CD14-positive monocyte (primary cell): ENCODE measurements around the gene TMEM190. TPM values are rescaled to one million over a fixed set of nuclear protein-coding genes. Genes with fewer than 3 reads are reported as not detected.

ENCODE experiments used
- DNase-seq, 3 donors: peaks; one replicate each; pipeline ENCODE4 v3.0.0-alpha.2; 2011 to 2022
- H2AFZ ChIP-seq: 2 replicates; pipeline ENCODE4 v1.6.0; 2012; ENCODE audit warnings: mild to moderate bottlenecking, low read depth, low read length, inconsistent platforms; ENCODE audit not compliant: insufficient read depth, poor library complexity, severe bottlenecking
- H3K27ac ChIP-seq, 2 donors: 1 replicate in 1 of 2; 2 replicates in 1 of 2; pipeline ENCODE4 v1.5.1; 2012 to 2013; ENCODE audit warnings: low read length in 2 of 2, control low read depth in 1 of 2, inconsistent platforms in 1 of 2, low read depth in 1 of 2, mild to moderate bottlenecking in 1 of 2
- H3K27me3 ChIP-seq, 2 donors: one replicate each; pipeline versions ENCODE4 v1.6.0 to v1.6.1; 2011 to 2013; ENCODE audit warnings: low read length in 2 of 2; ENCODE audit not compliant: control insufficient read depth in 2 of 2, insufficient read depth in 2 of 2
- H3K36me3 ChIP-seq, 2 donors: replicated peaks in 1 of 2; 1 replicate in 1 of 2; 2 replicates in 1 of 2; pipeline versions ENCODE4 v1.5.1 to v1.6.1; 2012 to 2013; ENCODE audit warnings: low read length in 2 of 2, control low read depth in 1 of 2, inconsistent platforms in 1 of 2, mild to moderate bottlenecking in 1 of 2; ENCODE audit not compliant: insufficient read depth in 2 of 2, control insufficient read depth in 1 of 2
- H3K4me1 ChIP-seq, 2 donors: 1 replicate in 1 of 2; 2 replicates in 1 of 2; pipeline versions ENCODE4 v1.5.1 to v1.6.1; 2012 to 2013; ENCODE audit warnings: low read length in 2 of 2, control low read depth in 1 of 2, inconsistent platforms in 1 of 2, mild to moderate bottlenecking in 1 of 2, moderate library complexity in 1 of 2; ENCODE audit not compliant: insufficient read depth in 2 of 2, control insufficient read depth in 1 of 2
- H3K4me2 ChIP-seq: replicated peaks from 2 replicates; pipeline ENCODE3; 2012; ENCODE audit warnings: low read length, moderate library complexity, mild to moderate bottlenecking; ENCODE audit not compliant: poor library complexity, severe bottlenecking; ENCODE audit errors: extremely low read depth
- H3K4me3 ChIP-seq, 3 experiments: fragments of 200-600 bp in 1 of 3; sonication (generic) in 1 of 3; replicated peaks in 1 of 3; 1 replicate in 2 of 3; 2 replicates in 1 of 3; pipeline ENCODE4 v1.5.1; 2011 to 2013; ENCODE audit warnings: low read length in 3 of 3, mild to moderate bottlenecking in 3 of 3, control low read depth in 2 of 3, low read depth in 2 of 3, inconsistent platforms in 1 of 3, moderate library complexity in 1 of 3
- H3K79me2 ChIP-seq: 2 replicates; pipeline ENCODE4 v1.6.0; 2012; ENCODE audit warnings: mild to moderate bottlenecking, control low read depth, inconsistent platforms, low read length, moderate library complexity; ENCODE audit not compliant: insufficient read depth
- H3K9ac ChIP-seq: 2 replicates; pipeline ENCODE4 v1.6.0; 2017; ENCODE audit warnings: low read length, mild to moderate bottlenecking; ENCODE audit not compliant: insufficient read depth, poor library complexity, severe bottlenecking
- H3K9me3 ChIP-seq, 2 donors: replicated peaks in 1 of 2; 1 replicate in 1 of 2; 2 replicates in 1 of 2; pipeline versions ENCODE4 v1.5.1 to v1.6.1; 2012 to 2013; ENCODE audit warnings: low read length in 2 of 2, control low read depth in 1 of 2; ENCODE audit not compliant: control insufficient read depth in 1 of 2, insufficient read depth in 1 of 2
- H4K20me1 ChIP-seq: 2 replicates; pipeline ENCODE4 v1.6.0; 2012; ENCODE audit warnings: mild to moderate bottlenecking, low read length, control low read depth, moderate library complexity; ENCODE audit not compliant: insufficient read depth
- H3K27ac Mint-ChIP-seq, 7 donors: one replicate each; pipeline ENCODE4 v1.8.0; 2020; ENCODE audit warnings: mild to moderate bottlenecking in 7 of 7, mixed read lengths in 7 of 7, moderate library complexity in 6 of 7, inconsistent platforms in 2 of 7
- H3K27me3 Mint-ChIP-seq, 3 donors: one replicate each; pipeline ENCODE4 v1.8.0; 2021 to 2022; ENCODE audit warnings: low read depth in 3 of 3, mild to moderate bottlenecking in 3 of 3, mixed read lengths in 3 of 3, moderate library complexity in 3 of 3, inconsistent platforms in 1 of 3
- H3K36me3 Mint-ChIP-seq, 2 donors: one replicate each; pipeline ENCODE4 v1.8.0; 2020; ENCODE audit warnings: mixed read lengths in 2 of 2, inconsistent platforms in 1 of 2, mild to moderate bottlenecking in 1 of 2
- H3K4me1 Mint-ChIP-seq: one replicate; pipeline ENCODE4 v1.8.0; 2020; ENCODE audit warnings: mild to moderate bottlenecking, mixed read lengths
- H3K4me3 Mint-ChIP-seq, 2 donors: one replicate each; pipeline ENCODE4 v1.8.0; 2020; ENCODE audit warnings: mild to moderate bottlenecking in 2 of 2, mixed read lengths in 2 of 2, moderate library complexity in 1 of 2
- H3K9me3 Mint-ChIP-seq, 7 donors: one replicate each; pipeline ENCODE4 v1.8.0; 2020 to 2022; ENCODE audit warnings: mixed read lengths in 7 of 7, mild to moderate bottlenecking in 6 of 7, moderate library complexity in 6 of 7, inconsistent platforms in 2 of 7
- WGBS: methylation state at CpG from one replicate; pipeline ENCODE4 v1.1.5; 2013; ENCODE audit warnings: missing lambda C conversion rate; ENCODE audit not compliant: insufficient coverage; 5-methylcytosine and 5-hydroxymethylcytosine counted together
- intact Hi-C, 2 donors: fragments of 100-400 bp; cut with micrococcal nuclease; formaldehyde crosslinking; loops; one replicate each; pipeline versions ENCODE4 v1.15.0 to v1.15.1; 2023
- polyA plus RNA-seq, 3 donors: library from polyadenylated mRNA; depleted of rRNA in 1 of 3; unstranded in 2 of 3; stranded (reverse) in 1 of 3; fragments of 300-500 nt in 2 of 3; fragments of >200 nt in 1 of 3; fragmentation: Illumina TruSeq in 2 of 3; gene quantifications; 1 replicate in 2 of 3; 2 replicates in 1 of 3; pipeline ENCODE4 v1.2.3, GENCODE V29; 2012 to 2021
- TF ChIP-seq, protein P1 (sequence below): fragments of 200-600 bp; IDR thresholded peaks from one replicate; pipeline ENCODE4 v1.8.0; 2022; ENCODE audit warnings: antibody characterized with exemption, mild to moderate bottlenecking

Gene TMEM190
- polyA plus RNA-seq, 3 donors = not detected

DNA sequence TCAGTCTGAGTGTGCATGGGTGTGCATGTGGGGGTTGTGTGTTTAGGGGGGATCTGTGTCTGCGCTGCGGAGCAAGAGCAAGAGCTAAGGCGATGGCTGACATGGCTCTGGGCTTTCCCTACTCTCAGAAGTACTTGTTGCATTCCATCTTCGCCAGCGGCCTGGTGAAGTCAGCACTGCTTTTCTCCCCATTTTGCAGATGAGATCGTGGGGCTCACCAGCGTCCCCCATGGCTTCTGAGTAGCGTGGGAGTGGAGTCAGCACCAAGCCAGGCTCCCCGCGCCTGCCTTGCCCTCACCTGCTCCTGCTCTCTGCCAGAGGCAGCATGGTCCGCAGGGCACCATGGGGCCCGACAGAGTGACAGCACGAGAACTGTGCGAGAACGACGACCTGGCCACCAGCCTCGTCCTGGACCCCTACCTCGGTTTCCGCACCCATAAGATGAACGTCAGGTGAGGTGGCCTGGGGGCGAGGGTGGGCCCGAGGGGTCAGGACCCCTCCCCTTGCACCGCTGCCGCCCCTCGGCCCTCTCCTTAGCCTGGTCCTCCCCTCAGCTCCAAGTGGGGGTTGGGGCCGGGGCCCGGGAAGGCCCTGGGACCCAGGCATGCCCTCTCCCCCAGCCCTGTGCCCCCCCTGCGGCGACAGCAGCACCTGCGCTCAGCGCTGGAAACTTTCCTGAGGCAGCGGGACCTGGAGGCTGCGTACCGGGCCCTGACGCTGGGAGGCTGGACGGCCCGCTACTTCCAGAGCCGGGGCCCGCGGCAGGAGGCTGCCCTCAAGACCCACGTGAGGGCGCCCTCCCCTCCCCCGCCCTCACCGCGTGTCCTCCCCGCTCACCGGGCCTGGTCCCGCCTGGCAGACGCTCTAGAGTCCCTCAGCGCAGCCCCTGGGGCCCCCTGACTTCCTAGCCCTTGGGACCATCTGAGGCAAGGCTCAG is 34.8 kb upstream of the TMEM190 start:
- H2AFZ ChIP-seq = no peak overlapping the region
- no peaks in the 10 kb centered on the region for H3K27me3 ChIP-seq
- H3K27ac Mint-ChIP-seq = peak overlapping the region in 2 of 7 donors; percentile 69 to 82
- DNase-seq = no peak
- peaks cover 17 to 29% of the 10 kb centered on the region in 2 donors for H3K36me3 Mint-ChIP-seq
- 95% methylated on average over 46 of the region's 50 CpGs for WGBS
- H3K9ac ChIP-seq = no peak overlapping the region
- TF ChIP-seq, protein P1, sequence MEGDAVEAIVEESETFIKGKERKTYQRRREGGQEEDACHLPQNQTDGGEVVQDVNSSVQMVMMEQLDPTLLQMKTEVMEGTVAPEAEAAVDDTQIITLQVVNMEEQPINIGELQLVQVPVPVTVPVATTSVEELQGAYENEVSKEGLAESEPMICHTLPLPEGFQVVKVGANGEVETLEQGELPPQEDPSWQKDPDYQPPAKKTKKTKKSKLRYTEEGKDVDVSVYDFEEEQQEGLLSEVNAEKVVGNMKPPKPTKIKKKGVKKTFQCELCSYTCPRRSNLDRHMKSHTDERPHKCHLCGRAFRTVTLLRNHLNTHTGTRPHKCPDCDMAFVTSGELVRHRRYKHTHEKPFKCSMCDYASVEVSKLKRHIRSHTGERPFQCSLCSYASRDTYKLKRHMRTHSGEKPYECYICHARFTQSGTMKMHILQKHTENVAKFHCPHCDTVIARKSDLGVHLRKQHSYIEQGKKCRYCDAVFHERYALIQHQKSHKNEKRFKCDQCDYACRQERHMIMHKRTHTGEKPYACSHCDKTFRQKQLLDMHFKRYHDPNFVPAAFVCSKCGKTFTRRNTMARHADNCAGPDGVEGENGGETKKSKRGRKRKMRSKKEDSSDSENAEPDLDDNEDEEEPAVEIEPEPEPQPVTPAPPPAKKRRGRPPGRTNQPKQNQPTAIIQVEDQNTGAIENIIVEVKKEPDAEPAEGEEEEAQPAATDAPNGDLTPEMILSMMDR = no peak
- peaks cover 12% of the 10 kb centered on the region for H3K79me2 ChIP-seq
- H3K27me3 Mint-ChIP-seq = peaks cover 0 to 3% (median 2%) of the 10 kb centered on the region in 3 donors
- peak overlapping the region; percentile 62 to 63 for H3K4me3 Mint-ChIP-seq
- peaks cover 7% of the 10 kb centered on the region for H4K20me1 ChIP-seq
- H3K27ac ChIP-seq = no peak overlapping the region
- no peaks in the 10 kb centered on the region for H3K9me3 ChIP-seq
- H3K36me3 ChIP-seq = peaks cover 9 to 15% of the 10 kb centered on the region in 2 donors
- peak overlapping the region in 1 of 3 experiments; percentile 83 for H3K4me3 ChIP-seq
- peak overlapping the region; percentile 94 for H3K4me2 ChIP-seq
- H3K4me1 Mint-ChIP-seq = peaks cover 27% of the 10 kb centered on the region
- H3K9me3 Mint-ChIP-seq = no peaks in the 10 kb centered on the region
- intact Hi-C loops = loop anchor here in 1 of 2 donors (5.0 kb wide), 1 partner anchor 40 kb away; the partner anchor contains the start of gene TMEM238
- H3K4me1 ChIP-seq = peaks cover 31 to 39% of the 10 kb centered on the region in 2 donors

DNA sequence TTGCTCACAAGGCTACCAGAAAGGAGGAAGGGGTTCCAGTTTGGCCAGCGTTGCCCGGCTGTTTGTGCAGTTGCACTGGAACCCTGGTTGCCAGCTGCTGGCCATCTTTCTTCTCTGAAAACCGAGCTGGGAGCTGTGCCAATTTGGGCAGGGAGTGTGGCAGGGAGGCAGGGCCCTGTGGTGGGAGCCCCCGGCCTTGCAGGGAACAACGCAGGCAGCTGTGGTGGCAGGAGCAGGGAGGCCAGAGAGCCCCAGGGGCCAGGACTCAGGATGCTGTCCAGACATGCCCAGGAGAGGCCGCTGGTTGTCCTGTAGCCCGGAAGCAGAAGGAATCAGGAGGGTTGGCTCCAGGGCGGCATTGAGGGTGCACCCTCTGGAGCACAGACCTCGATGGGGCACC is 32.2 kb upstream of the TMEM190 start:
- Mint-ChIP-seq H3K36me3 (peaks cover 17 to 29% of the 10 kb centered on the region in 2 donors), H3K27me3 (peaks cover under 1 to 2% (median 2%) of the 10 kb centered on the region in 3 donors), H3K4me1 (peaks cover 16% of the 10 kb centered on the region), H3K9me3 (no peaks in the 10 kb centered on the region), H3K4me3 (no peak overlapping the region), H3K27ac (no peak overlapping the region)
- Histone ChIP-seq H3K4me2 (no peak overlapping the region), H3K27me3 (no peaks in the 10 kb centered on the region), H3K79me2 (peaks cover 12% of the 10 kb centered on the region), H3K4me3 (no peak overlapping the region), H3K9ac (no peak overlapping the region), H2AFZ (no peak overlapping the region), H3K27ac (no peak overlapping the region), H3K36me3 (peaks cover 11 to 15% of the 10 kb centered on the region in 2 donors), H3K4me1 (peaks cover 20 to 23% of the 10 kb centered on the region in 2 donors), H3K9me3 (no peaks in the 10 kb centered on the region), H4K20me1 (peaks cover 7% of the 10 kb centered on the region)
- DNase-seq = no peak
- WGBS = 84% methylated on average over 9 of the region's 9 CpGs
- TF ChIP-seq, protein P1 = no peak
- intact Hi-C loops = loop anchor here in 1 of 2 donors (5.0 kb wide), 1 partner anchor 38 kb away; the partner anchor contains the start of gene TMEM238
